HG02885 (cell line): ENCODE results near the gene CCNI2.

ENCODE experiments used
- ATAC-seq: cut with Tn5 transposase; IDR thresholded peaks from one replicate; pipeline ENCODE4 v1.9.1; 2021; ENCODE audit warnings: mild to moderate bottlenecking; ENCODE audit not compliant: unreplicated experiment, poor library complexity

The CCNI2 gene, protein sequence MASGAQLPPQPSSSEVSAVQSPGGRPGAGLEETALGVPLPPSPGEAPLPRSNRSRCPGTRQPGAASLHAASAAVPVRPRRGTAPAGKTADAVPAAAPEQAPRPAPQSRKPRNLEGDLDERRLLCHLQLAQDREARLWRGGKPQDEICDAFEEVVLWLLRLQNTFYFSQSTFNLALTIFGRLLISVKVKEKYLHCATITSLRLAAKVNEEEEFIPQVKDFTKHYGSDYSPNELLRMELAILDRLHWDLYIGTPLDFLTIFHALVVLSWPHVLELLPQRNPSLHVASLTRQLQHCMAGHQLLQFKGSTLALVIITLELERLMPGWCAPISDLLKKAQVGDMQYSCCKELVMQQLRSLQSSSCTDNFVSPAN

DNA sequence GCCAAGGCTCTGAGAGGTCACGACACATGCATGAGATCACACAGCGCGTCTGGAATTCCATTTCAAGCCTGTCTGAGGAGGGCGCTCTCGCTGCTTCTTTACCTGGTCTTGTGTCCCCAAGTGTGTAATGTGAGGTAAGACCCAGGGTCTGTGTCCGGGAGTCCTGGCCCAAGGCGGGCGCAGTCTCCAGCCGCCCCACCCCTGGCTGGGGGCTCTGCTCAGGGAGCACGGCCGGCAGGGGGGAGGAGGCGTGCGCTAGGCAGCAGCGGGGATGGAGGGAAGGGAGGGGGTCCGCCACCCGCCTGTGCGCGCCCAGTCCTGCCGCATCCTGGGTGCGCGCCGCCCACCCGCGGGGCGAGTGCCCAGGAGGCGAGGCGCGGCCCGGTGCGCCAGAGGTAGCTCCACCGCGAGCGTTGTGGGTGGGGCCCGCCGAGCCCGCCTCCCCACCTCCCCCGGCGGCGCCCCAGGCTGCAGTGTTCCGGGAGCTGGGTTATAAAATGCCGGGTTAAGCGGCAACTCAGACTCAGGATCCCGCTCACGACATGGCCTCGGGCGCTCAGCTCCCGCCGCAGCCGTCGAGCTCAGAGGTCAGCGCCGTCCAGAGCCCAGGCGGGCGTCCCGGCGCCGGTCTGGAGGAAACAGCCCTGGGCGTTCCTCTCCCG is at the start of gene CCNI2:
CCNI2 (plus strand) TSS at position 473 of the 662 bp plus-strand sequence; CDS start at position 543, 70 bp downstream.
- peak; percentile 58 for ATAC-seq

DNA sequence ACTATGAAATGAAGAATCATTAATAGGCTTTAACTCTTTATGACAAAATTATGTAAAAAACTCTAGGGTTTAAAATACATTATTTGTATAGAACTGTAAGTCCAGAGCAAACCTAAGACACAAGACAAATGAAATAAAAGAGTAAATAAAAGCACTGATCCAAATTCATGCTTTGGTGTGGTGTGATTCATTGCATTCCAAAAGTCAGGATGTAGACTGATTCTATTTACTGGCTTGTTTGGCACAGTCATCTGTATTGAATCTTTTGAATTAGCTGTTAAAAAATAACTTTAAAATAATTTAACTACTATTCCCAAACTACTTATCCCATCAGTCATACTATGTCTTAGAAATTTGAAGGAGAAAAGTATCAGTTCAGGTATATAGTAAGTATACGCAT is 42.4 kb upstream of the CCNI2 start:
- ATAC-seq: no peak

GRCh38 chr5:132708645-132709044 is 38.6 kb upstream of the CCNI2 start:
- ATAC-seq: no peak

DNA sequence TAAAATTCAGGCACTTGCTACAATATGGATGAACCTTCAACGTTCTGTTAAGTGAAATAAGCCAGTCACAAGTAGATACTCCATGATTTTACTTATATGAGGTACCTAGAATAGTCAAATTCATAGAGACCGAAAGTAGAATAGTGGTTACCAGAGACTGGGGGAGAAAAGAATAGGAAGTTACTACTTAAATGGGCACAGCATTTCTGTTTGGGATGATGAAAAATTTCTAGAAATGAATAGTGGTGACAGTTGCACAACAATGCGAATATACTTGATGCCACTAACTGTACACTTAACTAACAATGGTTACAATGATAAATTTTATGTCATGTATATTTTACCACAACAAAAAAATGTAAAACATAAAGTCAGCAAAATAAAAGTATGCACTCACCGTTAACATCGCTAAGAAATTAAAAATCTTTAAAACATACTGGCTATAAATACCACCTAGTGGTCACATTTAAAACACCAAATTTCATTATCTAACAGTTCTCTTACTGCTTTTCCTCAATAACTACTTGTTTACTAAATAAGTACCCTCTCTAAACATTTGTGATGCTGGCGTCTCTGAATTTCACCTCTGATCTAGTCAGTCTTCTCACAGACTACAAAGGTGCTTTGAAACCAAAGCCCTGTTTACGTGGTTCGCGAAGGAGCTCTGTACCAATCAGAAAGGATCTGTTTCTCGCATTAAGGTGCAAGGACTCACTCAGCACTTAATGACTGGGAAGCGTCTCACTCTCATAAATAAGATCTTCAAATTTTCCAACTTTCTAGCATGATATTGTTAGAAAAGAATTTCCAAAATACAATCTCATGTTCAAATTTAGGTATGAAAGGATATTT is 32.5 kb upstream of the CCNI2 start:
- ATAC-seq: no peak

- ATAC-seq: no peak
Observed at GRCh38 chr5:132718544-132719312, 28.5 kb upstream of the CCNI2 start.

- ATAC-seq: no peak
Observed at GRCh38 chr5:132725745-132726144, 21.5 kb upstream of the CCNI2 start.

DNA sequence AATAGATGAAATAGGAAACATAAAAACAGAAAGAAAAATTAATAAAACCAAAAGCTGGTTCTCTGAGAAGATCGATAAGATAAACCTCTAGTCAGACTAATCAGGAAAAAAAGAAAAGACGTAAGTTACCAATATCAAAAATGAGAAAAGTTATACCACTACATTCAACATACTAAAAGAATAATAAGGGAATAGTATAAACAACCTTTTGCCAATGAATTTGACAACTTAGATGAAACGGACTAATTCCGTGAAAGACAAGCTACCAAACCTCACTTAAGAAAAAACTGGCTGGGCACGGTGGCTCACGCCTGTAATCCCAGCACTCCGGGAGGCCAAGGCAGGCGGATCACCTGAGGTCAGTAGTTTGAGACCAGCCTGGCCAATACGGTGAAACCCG is 17.3 kb upstream of the CCNI2 start:
- no peak for ATAC-seq

DNA sequence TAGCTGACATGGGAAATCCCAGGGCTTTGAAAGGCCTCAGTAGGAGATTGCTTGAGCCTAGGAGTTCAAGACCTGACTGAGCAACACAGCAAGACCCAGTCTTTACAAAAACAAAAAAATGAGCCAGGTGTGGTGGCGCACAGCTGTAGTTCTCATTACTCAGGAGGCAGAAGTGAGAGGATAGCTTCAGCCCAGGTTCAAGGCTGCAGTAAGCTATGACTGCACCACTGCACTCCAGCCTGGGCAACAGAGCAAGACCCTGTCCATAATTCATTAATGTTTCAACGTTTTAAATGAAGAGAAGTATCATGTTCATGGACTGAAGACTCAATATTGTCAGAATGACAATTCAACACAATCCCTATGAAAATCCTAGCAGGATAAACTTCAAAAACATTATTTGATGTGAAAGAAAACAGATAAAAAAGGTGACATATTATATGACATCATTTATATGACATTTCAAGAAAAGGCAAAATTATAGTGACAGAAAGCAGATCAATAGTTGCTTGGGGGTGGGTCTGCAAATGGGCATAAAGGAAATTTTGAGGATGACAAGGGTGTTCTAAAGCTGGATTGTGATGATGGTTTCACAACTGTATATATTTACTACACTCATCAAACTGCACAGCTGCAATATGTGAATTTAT is 13.6 kb upstream of the CCNI2 start:
- ATAC-seq: no peak

DNA sequence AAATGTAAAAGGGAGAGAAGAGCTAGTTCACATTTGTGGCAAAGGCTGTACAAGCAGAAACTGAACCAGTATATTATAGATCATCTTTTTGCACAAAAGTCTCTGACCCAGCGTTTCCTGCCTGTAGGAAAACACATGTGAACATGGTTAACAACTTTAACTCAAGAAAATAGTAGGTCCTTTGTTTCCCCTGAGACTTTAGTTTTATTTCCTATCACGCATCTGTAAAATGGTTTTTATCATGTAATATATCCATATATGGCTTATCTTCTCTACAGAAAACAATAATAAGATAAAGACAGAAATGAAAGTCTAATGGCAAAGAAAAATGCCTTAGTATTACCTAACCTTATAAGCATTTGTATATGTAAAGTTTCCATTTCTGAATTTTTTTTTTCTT is 12.5 kb upstream of the CCNI2 start:
- ATAC-seq: no peak

GRCh38 chr5:132736853-132737833 is 10.1 kb upstream of the CCNI2 start, which contains the start of gene KIF3A:
Gene KIF3A (minus strand): TSS chr5:132737546. CDS start chr5:132737419, 127 bp downstream.
- peak; percentile 89 for ATAC-seq

- ATAC-seq: no peak
Observed at GRCh38 chr5:132737982-132738681, 9.1 kb upstream of the CCNI2 start.

- no peak for ATAC-seq
Observed at GRCh38 chr5:132739232-132739631, 8.0 kb upstream of the CCNI2 start.

GRCh38 chr5:132742158-132742557 is 5.1 kb upstream of the CCNI2 start:
- no peak for ATAC-seq

DNA sequence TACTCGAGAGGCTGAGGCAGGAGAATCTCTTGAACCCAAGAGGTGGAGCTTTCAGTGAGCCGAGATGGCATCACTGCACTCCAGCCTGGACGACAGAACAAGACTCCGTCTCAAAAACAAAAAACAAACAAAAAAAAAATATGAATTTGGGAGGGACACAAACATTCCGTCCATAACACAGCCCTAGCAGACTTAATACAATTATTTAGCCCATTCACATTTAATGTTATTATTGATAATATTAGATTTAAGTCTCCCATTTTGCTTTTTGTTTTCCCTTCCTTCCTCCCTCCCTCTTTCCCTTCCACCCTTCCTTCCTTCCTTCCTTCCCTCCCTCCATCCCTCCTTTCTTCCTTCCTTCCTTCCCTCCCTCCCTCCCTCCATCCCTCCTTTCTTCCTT is 4.6 kb upstream of the CCNI2 start:
- ATAC-seq: no peak

DNA sequence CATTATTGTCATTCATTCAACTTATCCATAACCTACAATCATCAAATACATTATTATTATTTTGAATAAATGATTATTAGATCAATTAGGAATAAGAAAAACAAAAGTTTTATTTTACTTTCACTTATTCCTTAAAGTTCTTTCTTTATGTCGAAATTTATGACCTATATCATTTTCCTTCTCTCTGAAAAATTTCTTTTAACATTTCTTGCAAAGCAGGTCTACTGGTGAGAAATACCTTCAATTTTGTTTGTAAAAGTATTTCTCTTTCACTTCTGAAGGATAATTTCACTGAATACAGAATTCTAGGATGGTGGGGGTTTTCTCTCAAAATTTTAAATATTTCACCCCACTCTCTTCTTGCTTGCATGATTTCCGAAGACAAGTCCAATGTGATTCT is 2.6 kb upstream of the CCNI2 start:
- ATAC-seq: no peak

DNA sequence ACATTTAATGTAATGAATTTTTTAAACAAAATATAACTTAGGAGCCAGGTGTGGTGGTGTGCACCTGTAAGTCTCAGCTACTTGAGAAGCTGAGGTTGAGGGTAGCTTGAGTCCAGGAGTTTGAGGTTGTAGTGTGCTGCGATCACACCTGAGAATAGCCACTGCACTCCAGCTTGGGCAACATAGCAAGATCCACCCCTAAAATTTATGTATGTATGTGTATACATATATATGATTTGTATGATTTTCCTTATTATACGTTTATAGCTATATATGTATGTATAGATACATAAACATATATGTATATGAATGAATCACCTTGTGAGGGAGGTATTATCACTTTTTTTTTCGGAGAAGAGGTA is 653 bp upstream of the CCNI2 start:
- ATAC-seq: no peak

- ATAC-seq: peak; percentile 22
Observed at GRCh38 chr5:132747616-132748440, 602 bp downstream of the CCNI2 start.
